ENCODE data around the gene IL33. TPM values are rescaled to one million over a fixed set of nuclear protein-coding genes. Genes with fewer than 3 reads are reported as not detected.
A peak's percentile ranks its signal among the peaks of the same experiment; 100 is the strongest.

The IL33 gene
- total and polyA plus RNA-seq, 2 donors from 2014 or later, result 3.7 to 22.7 TPM

DNA sequence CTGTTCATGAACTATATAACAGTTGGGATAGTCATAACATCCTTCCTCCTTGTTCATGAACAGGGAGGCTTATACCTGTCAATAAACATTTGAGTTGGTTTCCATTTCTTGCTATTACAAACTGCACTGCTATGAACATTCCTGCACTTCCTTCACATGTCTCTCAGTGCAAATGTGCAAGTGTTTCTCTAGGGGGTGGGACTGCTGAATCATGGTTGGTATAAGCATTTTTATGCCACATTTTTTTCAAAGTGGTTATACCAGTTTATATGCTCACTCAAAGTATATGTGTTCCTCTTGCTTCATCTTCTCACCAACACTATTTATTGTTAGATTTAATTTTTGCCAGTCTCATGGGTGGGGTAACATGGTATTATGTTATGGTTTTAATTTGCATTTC is 86.8 kb downstream of the IL33 start:
- intact Hi-C loops (cut with DNase I), result no loop called here
- Histone ChIP-seq H3K27ac (ENCODE audit: low read depth in 2 of 2, low read length in 2 of 2) (no peak overlapping the region), H3K4me3 (ENCODE audit: low read length in 3 of 3) (no peak overlapping the region), H3K36me3 (ENCODE audit: control insufficient read depth in 2 of 3, insufficient read depth in 3 of 3, low read length in 3 of 3) (no peaks in the 10 kb centered on the region), H3K9ac (ENCODE audit: low read length in 3 of 3) (no peak overlapping the region), H3K27me3 (ENCODE audit: control insufficient read depth, insufficient read depth, low read length) (no peaks in the 10 kb centered on the region), H3K9me3 (ENCODE audit: control insufficient read depth in 2 of 3, insufficient read depth in 1 of 3, low read length in 3 of 3) (no peaks in the 10 kb centered on the region), H3K4me1 (ENCODE audit: control insufficient read depth in 2 of 3, insufficient read depth in 2 of 3, low read depth in 1 of 3, low read length in 3 of 3) (no peaks in the 10 kb centered on the region)
- DNase-seq (no peak), FAIRE-seq (no peak)
- TF ChIP-seq, protein P1, sequence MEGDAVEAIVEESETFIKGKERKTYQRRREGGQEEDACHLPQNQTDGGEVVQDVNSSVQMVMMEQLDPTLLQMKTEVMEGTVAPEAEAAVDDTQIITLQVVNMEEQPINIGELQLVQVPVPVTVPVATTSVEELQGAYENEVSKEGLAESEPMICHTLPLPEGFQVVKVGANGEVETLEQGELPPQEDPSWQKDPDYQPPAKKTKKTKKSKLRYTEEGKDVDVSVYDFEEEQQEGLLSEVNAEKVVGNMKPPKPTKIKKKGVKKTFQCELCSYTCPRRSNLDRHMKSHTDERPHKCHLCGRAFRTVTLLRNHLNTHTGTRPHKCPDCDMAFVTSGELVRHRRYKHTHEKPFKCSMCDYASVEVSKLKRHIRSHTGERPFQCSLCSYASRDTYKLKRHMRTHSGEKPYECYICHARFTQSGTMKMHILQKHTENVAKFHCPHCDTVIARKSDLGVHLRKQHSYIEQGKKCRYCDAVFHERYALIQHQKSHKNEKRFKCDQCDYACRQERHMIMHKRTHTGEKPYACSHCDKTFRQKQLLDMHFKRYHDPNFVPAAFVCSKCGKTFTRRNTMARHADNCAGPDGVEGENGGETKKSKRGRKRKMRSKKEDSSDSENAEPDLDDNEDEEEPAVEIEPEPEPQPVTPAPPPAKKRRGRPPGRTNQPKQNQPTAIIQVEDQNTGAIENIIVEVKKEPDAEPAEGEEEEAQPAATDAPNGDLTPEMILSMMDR (IDR thresholded peaks at IDR 0.05; ENCODE audit: borderline replicate concordance, extremely low read depth, insufficient read depth), result no peak

DNA sequence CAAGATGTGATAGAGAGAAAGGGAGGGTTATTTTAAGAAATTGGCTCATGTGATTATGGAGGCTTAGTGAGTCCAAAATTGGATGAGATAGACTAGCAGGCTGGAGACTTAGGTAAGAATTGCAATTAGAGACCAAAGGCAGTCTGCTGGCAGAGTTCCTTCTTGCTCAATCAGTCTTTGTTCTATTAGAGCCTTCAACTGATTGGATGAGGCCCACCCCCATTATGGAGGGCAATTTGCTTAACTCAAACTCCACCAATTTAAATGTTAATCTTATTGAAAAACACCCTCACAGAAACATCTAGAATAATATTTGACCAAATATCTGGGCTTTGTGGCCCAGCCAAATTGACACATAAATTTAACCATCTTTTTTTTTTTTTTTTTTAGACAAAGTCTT is 88.6 kb downstream of the IL33 start:
- Histone ChIP-seq H3K27ac (ENCODE audit: low read depth in 2 of 2, low read length in 2 of 2) (no peak overlapping the region), H3K9me3 (ENCODE audit: control insufficient read depth in 2 of 3, insufficient read depth in 1 of 3, low read length in 3 of 3) (no peaks in the 10 kb centered on the region), H3K4me3 (ENCODE audit: low read length in 3 of 3) (no peak overlapping the region), H3K36me3 (ENCODE audit: control insufficient read depth in 2 of 3, insufficient read depth in 3 of 3, low read length in 3 of 3) (no peaks in the 10 kb centered on the region), H3K9ac (ENCODE audit: low read length in 3 of 3) (no peak overlapping the region), H3K4me1 (ENCODE audit: control insufficient read depth in 2 of 3, insufficient read depth in 2 of 3, low read depth in 1 of 3, low read length in 3 of 3) (no peaks in the 10 kb centered on the region), H3K27me3 (ENCODE audit: control insufficient read depth, insufficient read depth, low read length) (no peaks in the 10 kb centered on the region)
- TF ChIP-seq, protein P1 (IDR thresholded peaks at IDR 0.05; ENCODE audit: borderline replicate concordance, extremely low read depth, insufficient read depth), result no peak
- FAIRE-seq, result no peak
- intact Hi-C loops (cut with DNase I), result no loop called here
- DNase-seq, result no peak

DNA sequence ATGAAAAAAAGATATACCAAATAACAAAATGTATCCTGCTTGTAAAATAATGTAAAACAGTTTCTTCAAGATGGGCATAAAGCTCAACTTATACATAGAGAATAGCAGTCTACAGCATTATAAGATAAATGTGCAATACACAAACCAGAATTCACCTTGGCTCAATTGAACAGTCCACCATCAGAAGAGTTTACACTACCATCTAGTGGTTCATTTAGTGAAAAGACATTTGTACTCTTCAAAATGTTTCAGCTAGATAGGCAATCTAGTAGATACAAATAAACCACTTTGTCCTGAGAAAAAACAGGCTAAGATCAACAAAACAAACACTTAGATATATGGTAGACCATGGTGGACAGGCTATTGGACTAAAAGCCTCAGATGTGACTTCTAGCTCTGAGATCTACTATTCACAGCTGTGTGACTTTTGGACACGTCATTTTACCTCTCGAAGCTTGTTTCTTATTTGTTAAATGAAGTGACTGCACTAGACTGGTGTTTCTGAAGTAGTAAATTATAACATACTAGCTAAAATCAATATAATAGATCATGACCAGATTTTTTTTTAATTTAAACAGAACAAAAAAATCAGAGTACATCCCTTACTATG is 90.5 kb downstream of the IL33 start:
- Histone ChIP-seq H3K4me1 (ENCODE audit: control insufficient read depth in 2 of 3, insufficient read depth in 2 of 3, low read depth in 1 of 3, low read length in 3 of 3) (no peaks in the 10 kb centered on the region), H3K27ac (ENCODE audit: low read depth in 2 of 2, low read length in 2 of 2) (no peak overlapping the region), H3K27me3 (ENCODE audit: control insufficient read depth, insufficient read depth, low read length) (no peaks in the 10 kb centered on the region), H3K36me3 (ENCODE audit: control insufficient read depth in 2 of 3, insufficient read depth in 3 of 3, low read length in 3 of 3) (no peaks in the 10 kb centered on the region), H3K9ac (ENCODE audit: low read length in 3 of 3) (no peak overlapping the region), H3K9me3 (ENCODE audit: control insufficient read depth in 2 of 3, insufficient read depth in 1 of 3, low read length in 3 of 3) (no peaks in the 10 kb centered on the region), H3K4me3 (ENCODE audit: low read length in 3 of 3) (no peak overlapping the region)
- intact Hi-C loops (cut with DNase I), result no loop called here
- FAIRE-seq (peak; percentile 45), DNase-seq (peak in 2 of 5 donors; percentile 51 to 72)
- TF ChIP-seq, protein P1 (IDR thresholded peaks at IDR 0.05; ENCODE audit: borderline replicate concordance, extremely low read depth, insufficient read depth), result peak; percentile 53

Other genes starting within 250 kb of the IL33 start
- gene RANBP6, start 200.2 kb upstream of the IL33 start, total RNA-seq, result 19.5 TPM
- gene RANBP6, start 200.2 kb upstream of the IL33 start, polyA plus RNA-seq (ENCODE audit: insufficient read depth, low read depth, low replicate concordance), result 9.5 TPM
- gene TPD52L3, start 112.6 kb downstream of the IL33 start, total RNA-seq, result not detected
- not detected for gene TPD52L3, start 112.6 kb downstream of the IL33 start, polyA plus RNA-seq (ENCODE audit: insufficient read depth, low read depth, low replicate concordance)
- 45.1 TPM for gene UHRF2, start 197.4 kb downstream of the IL33 start, total RNA-seq
- 14.2 TPM for gene UHRF2, start 197.4 kb downstream of the IL33 start, polyA plus RNA-seq (ENCODE audit: insufficient read depth, low read depth, low replicate concordance)